Measurements from ENCODE around the gene EFEMP2. TPM values are rescaled to one million over a fixed set of nuclear protein-coding genes. Genes with fewer than 3 reads are reported as not detected.
"Not testable (repeated sequence)": the region's sequence is repeated elsewhere in the genome, so short reads cannot be mapped to it uniquely, and the experiment has no call there.

Gene EFEMP2
- total RNA-seq, 2 donors from 2014 or later = 11.5 to 76.3 TPM

- H3K9me3 Mint-ChIP-seq; ATAC-seq (replicated peaks); H3K27me3 Mint-ChIP-seq; H3K36me3 Mint-ChIP-seq (ENCODE audit: low read depth); H3K4me3 Mint-ChIP-seq: not testable (repeated sequence)
- peak overlapping the region; percentile 61 for H3K27ac Mint-ChIP-seq
- H3K4me1 Mint-ChIP-seq = peaks cover 24% of the 10 kb centered on the region
Observed at GRCh38 chr11:65832231-65832630, 40.4 kb downstream of the EFEMP2 start.

- no peaks in the 10 kb centered on the region for H3K36me3 Mint-ChIP-seq (ENCODE audit: low read depth)
- H3K9me3 Mint-ChIP-seq = no peaks in the 10 kb centered on the region
- H3K27ac Mint-ChIP-seq = no peak overlapping the region
- H3K4me1 Mint-ChIP-seq = peaks cover 25% of the 10 kb centered on the region
- no peak overlapping the region for H3K4me3 Mint-ChIP-seq
- no peak for ATAC-seq (replicated peaks)
- peaks cover 4% of the 10 kb centered on the region for H3K27me3 Mint-ChIP-seq
Observed at GRCh38 chr11:65829459-65829858, 43.1 kb downstream of the EFEMP2 start.

- H3K27me3 Mint-ChIP-seq = no peaks in the 10 kb centered on the region
- no peaks in the 10 kb centered on the region for H3K36me3 Mint-ChIP-seq (ENCODE audit: low read depth)
- no peak for ATAC-seq (replicated peaks)
- peaks cover 16% of the 10 kb centered on the region for H3K4me1 Mint-ChIP-seq
- H3K27ac Mint-ChIP-seq = peak overlapping the region; percentile 7
- H3K4me3 Mint-ChIP-seq = peak overlapping the region; percentile 8
- H3K9me3 Mint-ChIP-seq = no peaks in the 10 kb centered on the region
Observed at GRCh38 chr11:65826984-65827735, 45.4 kb downstream of the EFEMP2 start.

GRCh38 chr11:65822776-65823528 lies 49.6 kb downstream of the EFEMP2 start:
- Mint-ChIP-seq H3K9me3 (no peaks in the 10 kb centered on the region), H3K27me3 (no peaks in the 10 kb centered on the region), H3K4me1 (peaks cover 5% of the 10 kb centered on the region), H3K36me3 (ENCODE audit: low read depth) (no peaks in the 10 kb centered on the region), H3K4me3 (no peak overlapping the region), H3K27ac (no peak overlapping the region)
- ATAC-seq (replicated peaks) = no peak

GRCh38 chr11:65821107-65821506 lies 51.5 kb downstream of the EFEMP2 start:
- Mint-ChIP-seq H3K9me3 (no peaks in the 10 kb centered on the region), H3K27me3 (no peaks in the 10 kb centered on the region), H3K36me3 (ENCODE audit: low read depth) (no peaks in the 10 kb centered on the region), H3K27ac (no peak overlapping the region), H3K4me1 (no peaks in the 10 kb centered on the region), H3K4me3 (no peak overlapping the region)
- no peak for ATAC-seq (replicated peaks)

- peak; percentile 86 for ATAC-seq (replicated peaks)
- no peaks in the 10 kb centered on the region for H3K27me3 Mint-ChIP-seq
- H3K9me3 Mint-ChIP-seq = no peaks in the 10 kb centered on the region
- H3K36me3 Mint-ChIP-seq (ENCODE audit: low read depth) = no peaks in the 10 kb centered on the region
- H3K4me3 Mint-ChIP-seq = peak overlapping the region; percentile 90
- H3K27ac Mint-ChIP-seq = peak overlapping the region; percentile 92
- no peaks in the 10 kb centered on the region for H3K4me1 Mint-ChIP-seq
Observed at GRCh38 chr11:65817835-65818680, 54.5 kb downstream of the EFEMP2 start.

GRCh38 chr11:65817312-65817834 lies 55.2 kb downstream of the EFEMP2 start:
- Mint-ChIP-seq H3K27me3 (no peaks in the 10 kb centered on the region), H3K4me3 (peak overlapping the region; percentile 90), H3K4me1 (no peaks in the 10 kb centered on the region), H3K36me3 (ENCODE audit: low read depth) (no peaks in the 10 kb centered on the region), H3K9me3 (no peaks in the 10 kb centered on the region), H3K27ac (peak overlapping the region; percentile 92)
- no peak for ATAC-seq (replicated peaks)

GRCh38 chr11:65816696-65817095 lies 55.9 kb downstream of the EFEMP2 start:
- H3K4me3 Mint-ChIP-seq = peak overlapping the region; percentile 90
- no peaks in the 10 kb centered on the region for H3K36me3 Mint-ChIP-seq (ENCODE audit: low read depth)
- no peak overlapping the region for H3K27ac Mint-ChIP-seq
- H3K4me1 Mint-ChIP-seq = no peaks in the 10 kb centered on the region
- ATAC-seq (replicated peaks) = no peak
- no peaks in the 10 kb centered on the region for H3K9me3 Mint-ChIP-seq
- H3K27me3 Mint-ChIP-seq = no peaks in the 10 kb centered on the region

Other genes starting within 250 kb of the EFEMP2 start
- gene SIPA1, start 234.7 kb downstream of the EFEMP2 start, total RNA-seq = 100 to 1,000 TPM; 135 to 144 TPM
- 100 to 1,000 TPM in 1 of 2 donors, 10 to 100 TPM in 1; 82.5 to 150 TPM for gene RELA, start 209.9 kb downstream of the EFEMP2 start, total RNA-seq
- gene KAT5, start 160.5 kb downstream of the EFEMP2 start, total RNA-seq = 10 to 100 TPM; 75.6 to 88.8 TPM
- 10 to 100 TPM; 57.4 to 92.9 TPM for gene RNASEH2C, start 152.0 kb downstream of the EFEMP2 start, total RNA-seq
- 10 to 100 TPM; 17.2 to 21.9 TPM for gene AP5B1, start 91.8 kb downstream of the EFEMP2 start, total RNA-seq
- under 1 TPM in 1 of 2 donors, not detected in 1; 0.98 TPM for gene OVOL1, start 85.7 kb downstream of the EFEMP2 start, total RNA-seq
- gene SNX32, start 38.8 kb downstream of the EFEMP2 start, total RNA-seq = 1 to 10 TPM; 1.6 to 6.6 TPM
- gene CFL1, start 14.6 kb downstream of the EFEMP2 start, total RNA-seq = 1,000 to 10,000 TPM in 1 of 2 donors, 100 to 1,000 TPM in 1; 682 to 1,566 TPM
- 10 to 100 TPM; 65.2 to 77.2 TPM for gene MUS81, start 12.4 kb downstream of the EFEMP2 start, total RNA-seq
- 10 to 100 TPM in 1 of 2 donors, 1 to 10 TPM in 1; 5.4 to 23.6 TPM for gene CTSW, start 7.0 kb upstream of the EFEMP2 start, total RNA-seq
- gene FIBP, start 15.7 kb upstream of the EFEMP2 start, total RNA-seq = 100 to 1,000 TPM in 1 of 2 donors, 10 to 100 TPM in 1; 75.8 to 102 TPM
- gene CCDC85B, start 17.9 kb upstream of the EFEMP2 start, total RNA-seq = 10 to 100 TPM; 21.0 to 37.2 TPM
- 10 to 100 TPM; 18.7 to 24.8 TPM for gene FOSL1, start 27.6 kb upstream of the EFEMP2 start, total RNA-seq
- 10 to 100 TPM; 20.9 to 30.1 TPM for gene C11orf68, start 46.3 kb upstream of the EFEMP2 start, total RNA-seq
- gene DRAP1, start 46.6 kb upstream of the EFEMP2 start, total RNA-seq = 10 to 100 TPM; 85.3 to 94.5 TPM
- gene TSGA10IP, start 72.7 kb upstream of the EFEMP2 start, total RNA-seq = not detected
- gene SART1, start 88.9 kb upstream of the EFEMP2 start, total RNA-seq = 10 to 100 TPM; 44.7 to 51.3 TPM
- gene EIF1AD, start 129.4 kb upstream of the EFEMP2 start, total RNA-seq = 10 to 100 TPM; 47.6 to 66.3 TPM
- 100 to 1,000 TPM; 158 to 245 TPM for gene BANF1, start 129.7 kb upstream of the EFEMP2 start, total RNA-seq
- gene CST6, start 139.2 kb upstream of the EFEMP2 start, total RNA-seq = under 1 TPM in 1 of 2 donors, not detected in 1; 0.37 TPM
- 1 to 10 TPM in 1 of 2 donors, not detected in 1; 2.1 TPM for gene CATSPER1, start 153.7 kb upstream of the EFEMP2 start, total RNA-seq
- under 1 TPM in 1 of 2 donors, not detected in 1; 0.45 TPM for gene GAL3ST3, start 176.4 kb upstream of the EFEMP2 start, total RNA-seq
- gene SF3B2, start 179.6 kb upstream of the EFEMP2 start, total RNA-seq = 100 to 1,000 TPM; 201 to 237 TPM
- gene PACS1, start 197.5 kb upstream of the EFEMP2 start, total RNA-seq = 100 to 1,000 TPM in 1 of 2 donors, 10 to 100 TPM in 1; 84.5 to 105 TPM

Data from activated T-helper 17 cell treated with anti-CD3 and anti-CD28 coated beads, Interleukin-2, amount 50 U/mL, for 72 hours (primary cell).